H1 (cell line): ENCODE results near the gene RREB1. TPM values are rescaled to one million over a fixed set of nuclear protein-coding genes. Genes with fewer than 3 reads are reported as not detected.

ENCODE experiments used
- CTCF ChIA-PET: fragments of 300-600 bp; sonication (Branson Sonifier 250); formaldehyde crosslinking; loops from one replicate; lab custom pipeline; 2021; ENCODE audit not compliant: partially characterized antibody; lab: Charles Lee
- POLR2A ChIA-PET: fragments of 300-600 bp; sonication (Branson Sonifier 250); formaldehyde crosslinking; loops from one replicate; lab custom pipeline; 2021; ENCODE audit warnings: inconsistent platforms; ENCODE audit not compliant: partially characterized antibody; lab: Charles Lee
- DNase-seq, 2 experiments: peaks; one replicate each; pipeline versions ENCODE4 v3.0.0 to v3.0.0-alpha.2; 2010 to 2022; ENCODE audit warnings: low spot score in 2 of 2, low read depth in 1 of 2, mixed read lengths in 1 of 2
- FAIRE-seq: peaks from 2 replicates; lab custom pipeline; 2011; peaks lifted over from hg19 to GRCh38; lab: Jason Lieb, UNC
- H2AFZ ChIP-seq: 2 replicates; pipeline ENCODE4 v1.8.1; 2012; ENCODE audit warnings: low read length, inconsistent platforms
- H2AK5ac ChIP-seq: 2 replicates; pipeline ENCODE4 v1.6.1; 2013; ENCODE audit warnings: low read depth, low read length
- H2BK120ac ChIP-seq: replicated peaks from 2 replicates; pipeline ENCODE3; 2013; ENCODE audit warnings: low read depth, low read length, inconsistent platforms
- H2BK12ac ChIP-seq: 2 replicates; pipeline ENCODE4 v1.6.1; 2013; ENCODE audit warnings: low read depth, low read length
- H2BK15ac ChIP-seq: 2 replicates; pipeline ENCODE4 v1.6.1; 2013; ENCODE audit warnings: low read length
- H2BK20ac ChIP-seq: 2 replicates; pipeline ENCODE4 v1.6.1; 2013; ENCODE audit warnings: low read length
- H2BK5ac ChIP-seq: 2 replicates; pipeline ENCODE4 v1.6.1; 2013; ENCODE audit warnings: low read depth, low read length
- H3K14ac ChIP-seq: 2 replicates; pipeline ENCODE4 v1.6.1; 2013; ENCODE audit warnings: inconsistent platforms; ENCODE audit not compliant: insufficient read length
- H3K18ac ChIP-seq: 2 replicates; pipeline ENCODE4 v1.6.1; 2013; ENCODE audit warnings: low read length; ENCODE audit errors: extremely low read depth
- H3K23ac ChIP-seq: 2 replicates; pipeline ENCODE4 v1.6.1; 2013; ENCODE audit warnings: inconsistent platforms; ENCODE audit not compliant: insufficient read length
- H3K23me2 ChIP-seq: 2 replicates; pipeline ENCODE4 v1.6.1; 2013; ENCODE audit warnings: low read depth, low read length
- H3K27ac ChIP-seq: 2 replicates; pipeline ENCODE4 v1.6.1; 2011; ENCODE audit warnings: low read depth, low read length, inconsistent platforms
- H3K27me3 ChIP-seq, 4 experiments: replicated peaks in 1 of 4; 1 replicate in 1 of 4; 2 replicates in 3 of 4; pipeline versions ENCODE4 v1.6.1 to v1.8.1; 2011 to 2013; ENCODE audit warnings: low read length in 3 of 4, mild to moderate bottlenecking in 3 of 4, inconsistent platforms in 2 of 4, mixed read lengths in 2 of 4, moderate library complexity in 1 of 4; ENCODE audit not compliant: control insufficient read depth in 3 of 4, insufficient read depth in 3 of 4; ENCODE audit errors: extremely low read depth in 1 of 4
- H3K36me3 ChIP-seq, 4 experiments: 2 replicates each; pipeline versions ENCODE4 v1.6.1 to v1.8.1; 2011 to 2013; ENCODE audit warnings: mild to moderate bottlenecking in 4 of 4, low read length in 3 of 4, moderate library complexity in 2 of 4, control low read depth in 1 of 4, inconsistent platforms in 1 of 4; ENCODE audit not compliant: insufficient read depth in 4 of 4, control insufficient read depth in 2 of 4
- H3K4ac ChIP-seq: replicated peaks from 2 replicates; pipeline ENCODE3; 2013; ENCODE audit warnings: low read length, low read depth, mixed read lengths, inconsistent platforms; ENCODE audit not compliant: insufficient read length
- H3K4me1 ChIP-seq, 4 experiments: replicated peaks in 1 of 4; 1 replicate in 1 of 4; 2 replicates in 3 of 4; pipeline versions ENCODE4 v1.6.1 to v1.8.1; 2011 to 2013; ENCODE audit warnings: low read length in 3 of 4, inconsistent platforms in 2 of 4, mixed read lengths in 1 of 4; ENCODE audit not compliant: insufficient read depth in 4 of 4, control insufficient read depth in 3 of 4
- H3K4me2 ChIP-seq, 2 experiments: 2 replicates each; pipeline versions ENCODE4 v1.6.1 to v1.8.1; 2011 to 2013; ENCODE audit warnings: low read depth in 2 of 2, low read length in 2 of 2, control low read depth in 1 of 2, inconsistent platforms in 1 of 2, mild to moderate bottlenecking in 1 of 2; ENCODE audit not compliant: insufficient read depth in 1 of 2
- H3K4me3 ChIP-seq, 4 experiments: fragments of 200-600, 300-600 bp in 1 of 4; sonication (generic), shearing (Covaris generic), sonication (Bioruptor Twin) in 1 of 4; 2 replicates each; pipeline versions ENCODE4 v1.5.1 to v1.8.1; 2011 to 2016; ENCODE audit warnings: low read length in 4 of 4, low read depth in 3 of 4, control low read depth in 2 of 4, inconsistent platforms in 2 of 4, mild to moderate bottlenecking in 2 of 4, mixed read lengths in 1 of 4, moderate library complexity in 1 of 4; ENCODE audit not compliant: insufficient read depth in 2 of 4; ENCODE audit errors: extremely low read depth in 1 of 4
- H3K56ac ChIP-seq: replicated peaks from 2 replicates; pipeline ENCODE3; 2013; ENCODE audit warnings: low read depth, mild to moderate bottlenecking, mixed read lengths, low read length, inconsistent platforms; ENCODE audit not compliant: insufficient read length
- H3K79me1 ChIP-seq: 2 replicates; pipeline ENCODE4 v1.6.1; 2013; ENCODE audit warnings: low read depth, low read length, control low read depth
- H3K79me2 ChIP-seq, 2 experiments: 2 replicates each; pipeline versions ENCODE4 v1.6.1 to v1.8.1; 2012 to 2013; ENCODE audit warnings: low read length in 2 of 2, mild to moderate bottlenecking in 2 of 2, inconsistent platforms in 1 of 2; ENCODE audit not compliant: insufficient read depth in 2 of 2, control insufficient read depth in 1 of 2
- H3K9ac ChIP-seq, 4 experiments: replicated peaks in 1 of 4; 1 replicate in 1 of 4; 2 replicates in 3 of 4; pipeline versions ENCODE4 v1.6.1 to v1.8.1; 2011 to 2013; ENCODE audit warnings: low read depth in 3 of 4, low read length in 3 of 4, control low read depth in 2 of 4, mild to moderate bottlenecking in 2 of 4, moderate library complexity in 2 of 4, inconsistent platforms in 1 of 4; ENCODE audit errors: extremely low read depth in 1 of 4
- H3K9me3 ChIP-seq, 2 experiments: 2 replicates each; pipeline versions ENCODE4 v1.6.1 to v1.8.1; 2012 to 2013; ENCODE audit warnings: mild to moderate bottlenecking in 2 of 2, moderate library complexity in 2 of 2, control low read depth in 1 of 2, inconsistent platforms in 1 of 2, low read depth in 1 of 2, low read length in 1 of 2, mixed read lengths in 1 of 2; ENCODE audit not compliant: insufficient read depth in 2 of 2
- H4K20me1 ChIP-seq, 2 experiments: replicated peaks in 1 of 2; 2 replicates each; pipeline versions ENCODE3 to v1.8.1; 2011 to 2013; ENCODE audit warnings: inconsistent platforms in 2 of 2, low read length in 2 of 2, mild to moderate bottlenecking in 1 of 2; ENCODE audit not compliant: insufficient read depth in 2 of 2, control insufficient read depth in 1 of 2
- H4K5ac ChIP-seq: 2 replicates; pipeline ENCODE4 v1.6.1; 2013; ENCODE audit warnings: low read length, low read depth, mixed read lengths, inconsistent platforms; ENCODE audit not compliant: insufficient read length
- H4K8ac ChIP-seq: 2 replicates; pipeline ENCODE4 v1.8.0; 2013; ENCODE audit warnings: mild to moderate bottlenecking, moderate library complexity, low read length, inconsistent platforms; ENCODE audit not compliant: insufficient read depth; ENCODE audit errors: extremely low read depth
- H4K91ac ChIP-seq: replicated peaks from 2 replicates; pipeline ENCODE3; 2013; ENCODE audit warnings: low read length, mixed read lengths, inconsistent platforms; ENCODE audit not compliant: insufficient read length
- ASH2L ChIP-seq: fragments of 200-600, 300-600 bp; sonication (generic); IDR thresholded peaks from one replicate; pipeline ENCODE4 v1.7.1; 2017; ENCODE audit warnings: low read length
- EP300 ChIP-seq, 2 experiments: IDR thresholded peaks; 1 replicate in 1 of 2; 2 replicates in 1 of 2; pipeline ENCODE4 v1.6.1; 2011 to 2012; ENCODE audit warnings: low read depth in 2 of 2, low read length in 2 of 2, mild to moderate bottlenecking in 2 of 2, borderline replicate concordance in 1 of 2, inconsistent platforms in 1 of 2, moderate library complexity in 1 of 2
- HDAC2 ChIP-seq, 2 experiments: fragments of 300-600 bp in 1 of 2; sonication (generic) in 1 of 2; IDR thresholded peaks; 2 replicates each; pipeline ENCODE4 v1.6.1; 2011 to 2012; ENCODE audit warnings: low read depth in 2 of 2, low read length in 2 of 2, mild to moderate bottlenecking in 2 of 2, moderate library complexity in 2 of 2, borderline replicate concordance in 1 of 2, inconsistent platforms in 1 of 2
- POLR2AphosphoS5 ChIP-seq: IDR thresholded peaks from 2 replicates; pipeline ENCODE4 v1.6.1; 2011; ENCODE audit warnings: low read depth, low read length
- SAP30 ChIP-seq: fragments of 300-600 bp; sonication (generic); IDR thresholded peaks from 2 replicates; pipeline ENCODE4 v1.7.1; 2012; ENCODE audit warnings: low read length, moderate library complexity, mild to moderate bottlenecking, inconsistent platforms; ENCODE audit not compliant: insufficient read depth, insufficient replicate concordance
- SUZ12 ChIP-seq: fragments of 200-600 bp; sonication (generic); IDR thresholded peaks from 2 replicates; pipeline ENCODE4 v1.6.1; 2012; ENCODE audit warnings: mild to moderate bottlenecking, inconsistent platforms, low read length, moderate library complexity, mixed read lengths
- TAF7 ChIP-seq: optimal IDR thresholded peaks from 2 replicates; pipeline ENCODE3; 2011; ENCODE audit warnings: low read depth, mild to moderate bottlenecking, inconsistent platforms, low read length, moderate library complexity, borderline replicate concordance
- WGBS, 2 experiments: shearing (Covaris generic) in 1 of 2; methylation state at CpG; one replicate each; pipeline versions ENCODE4 v1.1.6 to v1.1.7; 2013 to 2015; ENCODE audit warnings: low lambda C conversion rate in 2 of 2, mixed read lengths in 2 of 2, inconsistent platforms in 1 of 2, low coverage in 1 of 2, missing lambda C conversion rate in 1 of 2; ENCODE audit not compliant: insufficient replicate concordance in 2 of 2, insufficient coverage in 1 of 2, insufficient read length in 1 of 2; ENCODE audit errors: extremely low coverage in 1 of 2, missing lambda C conversion rate in 1 of 2; 5-methylcytosine and 5-hydroxymethylcytosine counted together
- polyA plus RNA-seq, 7 experiments: library from polyadenylated mRNA; depleted of rRNA in 3 of 7; stranded (reverse) in 5 of 7; unstranded in 2 of 7; fragments of >200 nt in 5 of 7; fragments of 200-250 nt in 2 of 7; gene quantifications; 1 replicate in 5 of 7; 2 replicates in 1 of 7; 4 replicates in 1 of 7; pipeline versions ENCODE4 v1.2.1 to v1.2.3, GENCODE V29; 2011 to 2013; ENCODE audit warnings: missing spikeins in 2 of 7, mixed read lengths in 2 of 7
- total RNA-seq: library from RNA; stranded (reverse); fragmentation: NEBNext Ultra II Directional; extraction: Animal tissue kit (Norgen Biotek cat#: 25700); gene quantifications from 2 replicates; pipeline ENCODE4 v1.2.1, GENCODE V29; 2021

Gene RREB1
- total and polyA plus RNA-seq, 2 of the 8 experiments (the other 6 are each of a cell fraction or from before 2014, with no cell fraction given): 3.9 to 34.7 TPM

DNA sequence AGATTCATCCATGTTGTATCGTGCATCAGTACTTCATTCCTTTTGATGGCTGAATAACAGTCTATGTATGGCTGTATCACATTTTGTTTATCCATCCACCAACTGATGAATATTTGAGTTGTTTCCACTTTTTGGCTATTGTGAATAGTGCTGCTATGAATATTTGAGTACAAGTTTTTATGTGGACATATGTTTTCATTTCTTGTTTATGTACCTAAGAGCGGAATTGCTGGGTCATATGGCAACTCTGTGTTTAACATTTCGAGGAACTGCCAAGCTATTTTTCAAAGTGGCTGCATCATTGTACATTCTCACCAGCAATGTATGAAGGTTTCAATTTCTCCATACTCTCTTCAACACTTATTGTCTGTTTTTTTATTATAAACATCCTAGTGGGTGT lies 3.0 kb upstream of the RREB1 start:
- no peaks in the 10 kb centered on the region for H3K9me3 ChIP-seq
- no peak overlapping the region for H3K4me2 ChIP-seq
- H3K14ac ChIP-seq: no peak overlapping the region
- no peak overlapping the region for H3K4me3 ChIP-seq
- ChIA-PET POLR2A (no interaction called here), CTCF (interaction anchor here (1.0 to 1.1 kb wide), 2 partner anchors 18 to 142 kb away, joined by 4 to 5 read pairs; no protein-coding TSS in a partner anchor)
- no peaks in the 10 kb centered on the region for H3K79me1 ChIP-seq
- peaks cover 3 to 8% (median 7%) of the 10 kb centered on the region in 4 experiments; a peak in 6 of 7 replicates for H3K4me1 ChIP-seq
- H3K56ac ChIP-seq: no peak overlapping the region
- H2BK120ac ChIP-seq: no peak overlapping the region
- no peak for DNase-seq
- FAIRE-seq: no peak
- H2BK12ac ChIP-seq: no peak overlapping the region
- no peak overlapping the region for H2AFZ ChIP-seq
- no peak overlapping the region for H3K23ac ChIP-seq
- peaks cover 0 to 13% (median 7%) of the 10 kb centered on the region in 4 experiments; a peak in 6 of 7 replicates for H3K27me3 ChIP-seq
- H3K36me3 ChIP-seq: no peaks in the 10 kb centered on the region
- H2AK5ac ChIP-seq: no peak overlapping the region
- H4K8ac ChIP-seq: no peak overlapping the region
- peaks cover 13% of the 10 kb centered on the region; the same call in 1 of the 2 replicates for H3K23me2 ChIP-seq
- no peak overlapping the region for H2BK5ac ChIP-seq
- no peak overlapping the region; the same call in 1 of the 2 replicates for H2BK15ac ChIP-seq
- 96% methylated on average over 3 of the region's 3 CpGs; no CpG with 5 or more reads in 1 of the 2 experiments for WGBS, 2 experiments
- H4K20me1 ChIP-seq: peaks cover 2 to 3% of the 10 kb centered on the region in 2 experiments
- H2BK20ac ChIP-seq: no peak overlapping the region
- H3K4ac ChIP-seq: no peak overlapping the region
- no peak overlapping the region for H3K27ac ChIP-seq
- no peak overlapping the region for H4K91ac ChIP-seq
- H3K79me2 ChIP-seq: peaks cover 0 to 4% of the 10 kb centered on the region in 2 experiments; a peak in 2 of 4 replicates
- TF ChIP-seq HDAC2 (IDR thresholded peaks at IDR 0.05; ENCODE audit: borderline replicate concordance in 1 of 2, low read depth in 2 of 2, low read length in 2 of 2) (no peak), ASH2L (no peak), SAP30 (no peak), EP300 (IDR thresholded peaks at IDR 0.05; ENCODE audit: borderline replicate concordance in 1 of 2, low read depth in 2 of 2, low read length in 2 of 2) (no peak), TAF7 (no peak), SUZ12 (no peak), POLR2AphosphoS5 (no peak)
- no peak overlapping the region for H4K5ac ChIP-seq
- H3K18ac ChIP-seq: no peak overlapping the region
- no peak overlapping the region for H3K9ac ChIP-seq
